TTC549 (cell line): ENCODE measurements around the gene ERFE.

Experiments
- FAIRE-seq: peaks from 2 replicates; lab custom pipeline; 2012; peaks lifted over from hg19 to GRCh38; lab: Jason Lieb, UNC

The ERFE gene

DNA sequence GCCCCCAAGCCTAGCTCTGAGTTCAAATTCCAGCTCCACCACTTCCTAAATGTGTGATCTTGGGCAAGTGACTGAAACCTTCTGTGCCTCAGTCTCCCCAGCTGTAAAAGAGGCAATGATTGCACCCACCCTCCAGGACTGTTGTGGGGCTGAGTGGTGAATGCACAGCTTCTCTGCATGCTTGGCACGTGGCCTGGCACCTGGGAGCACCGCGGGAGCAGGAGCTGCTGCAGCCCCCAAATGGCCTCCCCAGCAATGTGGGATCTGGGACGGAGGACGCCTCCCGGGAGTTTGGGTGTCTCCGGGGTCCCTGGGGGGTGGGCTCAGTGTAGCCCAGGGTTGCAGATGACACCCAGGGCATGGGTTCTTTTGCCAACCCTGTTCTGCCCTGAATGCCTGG, 18.7 kb upstream of the ERFE start:
- FAIRE-seq: no peak

DNA sequence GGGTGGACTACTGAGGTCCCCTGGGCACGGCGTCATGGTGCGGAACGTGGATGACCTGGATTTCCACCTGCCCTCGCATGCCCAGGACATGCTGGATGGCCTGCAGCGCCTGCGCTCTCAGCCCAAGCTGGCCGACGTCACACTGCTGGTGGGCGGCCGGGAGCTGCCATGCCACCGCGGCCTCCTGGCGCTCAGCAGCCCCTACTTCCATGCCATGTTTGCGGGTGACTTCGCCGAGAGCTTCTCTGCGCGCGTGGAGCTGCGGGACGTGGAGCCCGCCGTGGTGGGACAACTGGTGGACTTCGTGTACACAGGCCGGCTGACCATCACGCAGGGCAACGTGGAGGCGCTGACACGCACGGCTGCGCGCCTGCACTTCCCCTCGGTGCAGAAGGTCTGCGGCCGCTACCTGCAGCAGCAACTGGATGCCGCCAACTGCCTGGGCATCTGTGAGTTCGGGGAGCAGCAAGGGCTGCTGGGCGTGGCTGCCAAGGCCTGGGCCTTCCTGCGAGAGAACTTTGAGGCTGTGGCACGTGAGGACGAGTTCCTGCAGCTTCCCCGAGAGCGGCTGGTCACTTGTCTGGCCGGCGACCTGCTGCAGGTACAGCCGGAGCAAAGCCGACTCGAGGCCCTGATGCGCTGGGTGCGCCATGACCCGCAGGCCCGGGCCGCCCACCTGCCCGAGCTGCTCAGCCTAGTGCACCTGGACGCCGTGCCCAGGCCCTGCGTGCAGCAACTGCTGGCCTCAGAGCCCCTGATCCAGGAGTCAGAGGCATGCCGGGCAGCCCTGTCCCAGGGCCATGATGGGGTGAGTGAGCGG, 17.8 kb upstream of the ERFE start:
- FAIRE-seq: no peak

DNA sequence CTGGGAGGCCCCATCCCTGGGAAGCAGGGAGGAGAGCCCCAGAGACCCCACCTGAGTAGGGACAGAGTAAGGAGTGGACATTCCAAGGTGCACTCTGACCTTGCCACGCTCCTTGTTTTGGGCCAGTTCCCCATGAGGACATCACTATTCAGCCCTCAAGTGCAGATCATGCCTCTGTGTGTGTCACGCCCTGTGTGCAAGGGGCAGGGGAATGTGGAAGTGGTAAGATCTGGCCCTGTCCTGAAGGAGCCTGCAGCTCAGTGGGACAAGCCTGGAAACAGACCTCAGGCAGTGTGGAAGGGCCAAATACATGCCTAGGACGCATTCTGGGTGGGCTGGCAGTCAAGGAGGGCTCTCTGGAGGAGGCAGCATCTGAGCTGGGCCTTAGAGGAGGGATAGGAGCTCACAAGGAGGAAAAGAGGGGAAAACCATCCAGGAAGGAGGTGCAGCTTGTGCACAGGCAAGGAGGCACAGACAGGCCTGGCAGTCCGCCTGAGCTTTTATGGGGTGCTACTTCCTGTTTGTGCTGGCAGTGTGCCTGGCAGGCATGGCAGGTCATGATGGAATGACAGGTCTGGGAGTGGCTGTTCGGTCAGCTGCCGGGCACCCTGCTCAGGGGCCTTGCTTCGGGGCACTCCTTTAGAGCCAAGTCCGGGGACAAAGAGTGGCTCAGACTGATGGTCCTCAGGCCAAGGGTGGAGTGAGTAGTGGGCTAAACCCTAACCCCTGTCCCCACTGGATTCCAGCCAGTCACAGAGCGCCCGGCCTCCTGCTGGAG, 17.0 kb upstream of the ERFE start:
- FAIRE-seq: no peak

DNA sequence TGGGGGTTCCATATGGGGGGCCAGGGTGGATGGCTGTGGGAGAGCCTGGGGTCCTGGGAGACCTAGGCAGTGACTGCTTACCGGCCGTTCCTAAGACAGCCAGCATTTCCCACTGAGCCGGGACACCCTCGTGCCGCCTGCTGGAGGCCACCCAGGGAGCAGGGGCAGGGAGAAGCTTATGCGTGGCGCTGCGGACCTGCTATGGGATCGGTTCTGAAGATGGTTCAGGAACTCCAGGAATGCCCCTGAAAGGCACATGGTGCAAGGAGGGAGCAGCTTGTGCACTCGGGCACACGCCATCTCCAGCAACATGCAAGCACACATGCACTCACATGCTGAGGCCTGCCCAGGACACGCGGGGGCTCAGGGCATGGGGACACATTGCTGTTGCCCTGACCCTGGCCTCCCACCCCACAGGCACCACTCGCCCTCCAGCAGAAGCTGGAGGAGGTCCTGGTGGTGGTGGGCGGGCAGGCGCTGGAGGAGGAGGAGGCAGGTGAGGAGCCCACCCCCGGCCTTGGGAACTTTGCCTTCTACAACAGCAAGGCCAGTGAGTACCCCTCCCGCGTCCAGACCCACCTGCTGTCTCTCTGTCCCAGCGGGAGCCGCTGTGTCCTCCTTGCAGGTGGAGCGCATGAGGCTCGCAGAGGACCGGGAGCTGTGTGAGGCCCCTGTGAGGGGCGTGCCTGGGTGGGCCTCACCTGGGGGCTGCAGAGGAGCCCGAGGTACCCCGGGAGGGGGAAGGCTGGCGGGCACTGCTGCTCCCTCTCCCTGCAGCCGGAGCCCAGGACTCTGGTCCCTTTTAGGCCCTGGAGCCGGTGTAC, 16.2 kb upstream of the ERFE start:
- no peak for FAIRE-seq

DNA sequence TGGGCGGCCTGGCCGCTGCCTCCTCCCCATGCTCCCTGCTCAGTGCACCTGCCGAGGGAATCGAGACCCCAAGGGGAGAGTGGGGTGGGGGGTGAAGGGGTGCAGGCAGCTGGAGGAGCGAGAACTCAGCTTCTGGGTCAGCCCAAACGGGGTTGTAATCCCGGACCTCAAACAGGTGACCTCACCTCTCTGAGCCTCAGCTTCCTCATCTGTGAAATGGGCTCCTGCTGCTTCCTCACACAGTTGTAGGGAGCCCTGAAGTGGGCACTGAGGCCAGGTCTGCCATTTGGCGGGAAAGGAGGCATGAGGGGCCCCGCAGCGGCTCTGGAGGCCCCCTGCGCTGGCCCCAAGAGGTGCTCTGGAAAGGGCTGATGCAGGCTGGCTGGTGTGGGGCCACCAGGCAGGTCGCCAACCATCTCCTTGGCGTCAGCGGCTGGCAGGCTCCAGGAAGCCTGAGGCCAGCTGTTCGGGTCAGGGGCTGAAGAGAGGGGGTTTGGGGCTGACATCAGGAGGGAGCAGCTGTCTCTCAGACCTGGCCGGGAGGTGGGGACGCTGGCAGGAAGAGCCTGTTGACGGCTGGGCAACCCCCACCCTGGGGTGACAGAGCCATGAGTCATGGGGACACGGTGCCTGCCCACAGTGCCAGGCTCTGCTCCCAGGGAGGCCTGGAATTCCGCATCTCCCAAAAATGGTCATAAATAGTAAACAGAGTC, 15.4 kb upstream of the ERFE start:
- no peak for FAIRE-seq

DNA sequence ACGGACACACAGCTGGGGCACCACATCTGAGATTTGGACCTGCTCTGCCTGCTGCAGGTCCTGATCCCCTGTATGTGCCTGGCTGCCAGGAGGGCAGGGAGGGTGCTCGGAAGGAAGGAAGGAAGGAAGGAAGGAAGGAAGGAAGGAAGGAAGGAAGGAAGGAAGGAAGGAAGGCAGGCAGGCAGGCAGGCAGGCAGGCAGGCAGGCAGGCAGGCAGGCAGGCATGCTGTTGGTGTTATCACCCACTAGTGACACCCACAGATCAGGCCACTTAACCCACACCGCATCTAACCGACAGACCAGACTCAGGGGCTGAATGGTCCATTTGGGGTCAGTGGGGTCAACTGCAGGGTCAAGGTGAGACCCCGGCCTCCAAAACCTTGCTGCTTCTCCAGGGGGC, 14.5 kb upstream of the ERFE start:
- no peak for FAIRE-seq

DNA sequence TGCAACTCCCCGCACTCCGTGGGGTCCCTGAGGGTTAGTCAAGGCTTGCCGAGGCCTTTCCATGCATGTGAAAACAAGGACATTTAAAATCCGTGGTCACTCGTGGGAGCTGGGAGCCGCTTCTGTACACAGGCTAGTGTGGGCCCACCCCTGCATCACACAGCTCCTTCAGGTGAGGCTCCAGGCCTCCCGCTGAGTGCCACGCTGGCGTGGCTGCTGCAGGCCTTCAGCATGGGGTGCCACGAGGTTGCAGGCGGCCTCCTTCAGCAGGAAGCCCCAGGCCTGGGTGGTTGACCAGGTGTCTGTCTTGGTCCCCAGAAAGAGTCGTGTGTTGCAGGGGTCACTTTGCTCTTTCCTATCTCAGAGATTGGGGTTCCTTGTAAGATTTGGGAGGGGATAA, 13.7 kb upstream of the ERFE start:
- FAIRE-seq: no peak

DNA sequence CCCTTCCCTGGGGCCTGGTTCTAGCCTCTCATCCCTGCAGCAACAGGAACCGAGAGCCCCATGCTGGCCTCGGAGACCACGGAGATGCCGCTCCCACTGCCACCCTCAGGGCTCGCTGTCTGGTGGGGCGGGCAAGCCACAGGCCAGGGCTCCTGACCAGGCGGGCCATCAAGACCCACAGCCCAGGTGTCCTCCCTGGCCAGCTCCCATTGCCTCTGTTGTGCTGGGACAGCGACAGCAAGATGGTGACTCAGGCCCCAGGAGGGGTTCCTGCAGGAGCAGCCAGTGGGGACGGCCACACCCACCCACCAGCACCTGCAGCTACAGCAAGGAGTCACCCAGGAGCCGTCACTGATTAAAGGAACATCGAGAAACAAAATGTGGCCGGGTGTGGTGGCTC, 12.9 kb upstream of the ERFE start:
- FAIRE-seq: no peak

DNA sequence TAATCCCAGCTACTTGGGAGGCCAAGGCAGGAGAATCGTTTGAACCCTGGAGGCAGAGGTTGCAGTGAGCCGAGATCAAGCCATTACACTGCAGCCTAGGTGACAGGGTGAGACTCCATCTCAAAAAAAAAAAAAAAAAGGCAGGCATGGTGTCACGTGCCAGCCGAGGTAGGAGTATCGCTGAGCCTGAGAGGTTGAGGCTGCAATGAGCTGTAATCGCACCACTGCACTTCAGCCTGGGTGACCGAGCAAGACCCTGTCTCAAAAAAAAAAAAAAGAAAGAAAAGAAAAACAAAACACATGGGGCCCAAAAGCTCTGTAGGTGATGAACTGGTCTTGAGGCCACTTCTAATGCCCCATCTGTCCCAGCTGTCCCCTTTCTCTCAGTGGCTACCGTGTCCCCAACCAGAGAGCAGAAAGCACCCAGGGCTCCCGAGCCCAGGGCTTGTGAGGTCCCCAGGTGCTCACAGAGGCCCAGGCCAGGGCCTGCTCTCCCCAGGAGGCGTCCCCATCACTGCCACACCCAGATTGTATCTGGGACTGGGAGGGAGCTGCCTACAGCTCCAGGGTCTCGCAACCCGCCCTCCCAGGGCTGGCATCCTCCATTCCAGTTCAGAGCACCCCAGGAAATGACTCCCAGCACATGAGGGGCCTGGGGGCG, 11.8 kb upstream of the ERFE start:
- no peak for FAIRE-seq

DNA sequence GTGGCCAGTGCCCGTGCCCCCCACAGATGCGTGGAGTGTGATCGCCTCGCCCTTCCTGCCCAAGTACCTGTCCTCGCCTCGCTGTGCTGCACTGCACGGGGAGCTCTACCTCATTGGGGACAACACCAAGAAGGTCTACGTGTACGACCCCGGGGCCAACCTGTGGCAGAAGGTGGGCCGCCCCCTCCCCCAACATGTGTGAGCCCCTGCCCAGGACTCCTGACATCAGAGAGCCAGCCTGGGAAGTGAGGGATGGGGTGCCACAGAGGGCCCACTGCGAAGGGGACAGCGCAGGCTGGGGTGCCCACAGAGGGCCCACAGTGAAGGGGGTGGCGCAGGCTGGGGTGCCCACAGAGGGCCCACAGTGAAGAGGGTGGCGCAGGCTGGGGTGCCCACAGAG, 9.8 kb upstream of the ERFE start:
- FAIRE-seq: no peak

DNA sequence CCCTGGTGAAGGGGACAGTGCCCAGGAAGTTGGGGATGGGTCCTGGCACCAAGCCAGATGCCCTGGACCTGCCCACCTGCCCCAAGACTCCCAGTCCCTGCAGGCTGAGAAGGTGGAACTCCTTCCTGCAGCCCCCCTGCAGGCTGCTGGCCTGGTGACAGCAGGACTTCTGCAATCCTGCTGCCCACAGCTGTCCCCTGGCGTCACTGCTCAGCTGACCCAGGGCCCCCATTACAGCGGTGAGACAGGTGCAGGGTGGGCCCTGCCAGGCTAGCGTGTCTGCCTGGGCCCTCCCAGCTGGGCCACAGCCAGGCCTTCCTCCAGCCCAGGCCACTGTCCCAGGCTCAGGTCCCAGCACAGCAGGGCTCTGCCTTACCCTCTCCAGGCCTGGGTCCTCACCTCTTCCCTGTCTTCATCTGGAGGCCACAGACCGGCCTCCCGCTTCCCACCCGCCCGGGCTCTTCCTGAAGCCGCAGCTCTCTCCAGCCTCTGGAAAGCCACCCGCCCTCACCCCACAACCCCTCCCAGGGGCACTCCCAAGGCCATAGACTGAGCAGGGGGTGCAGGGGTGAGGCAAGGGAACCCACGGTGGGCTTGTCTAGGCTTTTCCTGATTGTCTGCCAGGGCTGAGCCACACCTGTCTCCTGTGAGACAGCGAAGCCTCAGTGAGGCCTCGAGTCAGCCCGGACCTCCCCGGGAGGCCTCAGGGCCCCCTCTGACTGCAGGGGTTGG, 8.8 kb upstream of the ERFE start:
- FAIRE-seq: no peak

DNA sequence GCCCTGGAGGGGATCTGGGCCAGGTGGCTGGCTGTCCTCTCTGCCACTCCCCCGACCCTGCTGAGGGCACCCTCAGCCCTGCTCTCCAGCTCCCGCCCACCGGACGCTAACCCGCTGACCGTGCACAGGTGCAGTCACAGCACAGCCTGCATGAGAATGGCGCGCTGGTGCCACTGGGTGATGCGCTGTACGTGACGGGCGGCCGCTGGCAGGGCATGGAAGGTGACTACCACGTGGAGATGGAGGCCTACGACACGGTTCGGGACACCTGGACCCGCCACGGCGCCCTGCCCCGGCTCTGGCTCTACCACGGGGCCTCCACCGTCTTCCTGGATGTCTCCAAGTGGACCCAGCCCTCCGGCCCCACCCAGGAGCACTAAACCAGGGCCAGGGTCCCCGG, 8.1 kb upstream of the ERFE start:
- FAIRE-seq: no peak

DNA sequence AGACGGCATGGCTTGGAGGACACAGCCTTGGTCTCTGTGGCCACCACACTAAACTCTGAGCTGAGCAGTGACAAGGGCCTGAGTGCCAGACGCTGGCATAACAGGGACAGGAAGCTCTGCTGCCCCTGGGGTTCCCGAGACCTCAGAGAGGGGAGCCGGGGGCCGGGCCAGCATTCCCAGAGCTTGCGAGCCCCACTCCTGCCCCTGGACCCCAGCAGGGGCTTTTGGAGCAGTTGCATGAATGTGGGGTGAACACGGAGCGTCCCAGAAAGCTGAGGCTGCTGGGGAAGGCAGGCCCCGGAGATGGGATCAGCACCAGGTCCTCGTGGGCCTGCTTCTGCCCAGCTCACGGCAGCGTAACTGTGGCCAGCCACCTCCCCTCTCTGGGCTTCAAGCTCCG, 7.6 kb upstream of the ERFE start:
- no peak for FAIRE-seq

DNA sequence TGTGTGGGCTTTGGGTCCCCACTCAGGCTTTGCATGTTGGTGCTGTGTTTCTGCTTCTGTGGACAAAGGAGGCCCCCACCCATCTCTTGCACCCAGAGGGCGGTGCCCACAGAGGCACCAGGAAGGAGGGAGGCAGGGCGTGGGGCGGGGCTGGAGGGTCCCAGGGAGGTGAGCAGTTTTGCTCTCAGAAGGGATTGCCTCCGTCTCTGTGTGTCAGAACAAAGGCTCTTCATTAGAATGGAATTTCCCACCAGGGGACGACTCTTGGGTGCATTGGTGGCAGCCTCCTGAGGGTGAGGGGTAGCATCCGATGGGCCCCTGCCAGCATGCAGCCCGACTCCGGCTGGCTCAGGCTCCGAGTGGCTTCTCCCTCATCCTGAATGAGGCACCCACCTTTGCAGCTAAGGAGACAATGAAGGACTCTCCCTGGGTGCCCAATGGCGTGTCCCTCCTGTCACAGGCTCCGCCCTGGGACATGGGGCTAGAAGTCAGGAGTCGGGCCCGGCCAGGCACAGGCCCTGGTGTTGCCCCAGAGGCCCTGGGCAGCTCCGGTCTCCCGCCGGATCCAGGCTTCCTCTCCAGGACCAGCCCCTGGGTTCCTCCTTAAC, 7.0 kb upstream of the ERFE start:
- FAIRE-seq: no peak

DNA sequence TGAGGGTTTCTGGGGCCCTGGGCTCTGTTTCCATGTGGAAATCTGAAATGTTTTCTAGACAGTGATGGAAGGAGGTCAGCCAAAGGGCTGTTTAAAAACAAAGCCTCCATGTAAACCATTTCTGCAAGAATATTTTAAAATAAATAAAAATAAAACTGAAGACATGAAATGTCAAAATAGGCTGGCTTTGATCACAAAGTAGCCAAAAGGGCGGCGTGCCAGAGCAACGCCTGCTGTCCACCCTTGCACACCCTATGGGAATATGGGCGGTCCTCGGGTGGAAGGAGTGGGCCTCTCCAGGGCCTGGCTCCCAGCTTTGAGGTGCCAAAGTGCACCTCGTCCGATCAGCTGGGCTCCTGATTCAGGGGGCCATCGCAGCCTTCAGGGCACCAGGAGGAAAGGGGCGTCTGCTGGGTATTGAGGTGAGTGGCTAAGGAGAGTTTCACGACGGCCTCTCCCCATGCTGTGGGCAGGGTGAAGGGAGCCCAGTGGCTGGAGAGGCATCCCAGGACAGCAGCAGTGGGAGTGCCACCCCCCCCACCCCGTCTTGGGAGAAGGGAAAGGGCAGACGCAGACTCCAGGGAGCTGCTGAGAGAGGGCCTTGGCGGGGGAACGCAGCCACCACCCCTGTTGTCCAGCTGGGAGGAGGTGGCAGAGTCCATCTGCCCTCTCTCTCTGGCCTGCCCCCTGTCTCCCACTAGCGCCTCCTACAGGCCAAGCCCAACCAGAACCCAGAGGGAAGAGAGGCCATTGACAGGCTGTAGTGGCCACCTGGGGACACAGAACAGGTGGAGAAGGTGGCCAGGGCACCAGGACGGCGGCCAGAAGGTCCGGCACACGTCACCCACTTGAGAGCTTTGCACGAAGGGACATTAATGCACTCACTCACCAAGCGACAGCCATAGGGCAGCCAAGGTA, 5.7 kb upstream of the ERFE start:
- no peak for FAIRE-seq

DNA sequence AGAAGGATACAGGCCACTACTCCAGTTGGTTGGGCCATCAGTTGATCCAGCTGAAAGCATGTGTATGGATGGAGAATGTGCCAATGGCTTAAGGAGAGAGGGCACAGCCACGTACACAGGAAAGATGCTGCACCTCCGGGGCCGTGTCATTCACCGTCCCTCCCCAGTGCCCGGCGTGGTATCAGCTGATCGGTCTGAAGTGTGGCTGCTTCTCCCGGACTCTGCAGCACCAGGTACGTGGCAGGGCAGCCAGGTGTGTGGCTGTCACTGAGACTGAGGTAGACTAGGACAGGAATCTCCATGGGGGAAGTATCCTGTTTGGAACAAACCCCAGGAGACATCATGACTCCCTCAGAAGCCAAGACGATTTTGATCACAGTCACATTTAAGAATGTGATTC, 4.2 kb upstream of the ERFE start:
- no peak for FAIRE-seq

DNA sequence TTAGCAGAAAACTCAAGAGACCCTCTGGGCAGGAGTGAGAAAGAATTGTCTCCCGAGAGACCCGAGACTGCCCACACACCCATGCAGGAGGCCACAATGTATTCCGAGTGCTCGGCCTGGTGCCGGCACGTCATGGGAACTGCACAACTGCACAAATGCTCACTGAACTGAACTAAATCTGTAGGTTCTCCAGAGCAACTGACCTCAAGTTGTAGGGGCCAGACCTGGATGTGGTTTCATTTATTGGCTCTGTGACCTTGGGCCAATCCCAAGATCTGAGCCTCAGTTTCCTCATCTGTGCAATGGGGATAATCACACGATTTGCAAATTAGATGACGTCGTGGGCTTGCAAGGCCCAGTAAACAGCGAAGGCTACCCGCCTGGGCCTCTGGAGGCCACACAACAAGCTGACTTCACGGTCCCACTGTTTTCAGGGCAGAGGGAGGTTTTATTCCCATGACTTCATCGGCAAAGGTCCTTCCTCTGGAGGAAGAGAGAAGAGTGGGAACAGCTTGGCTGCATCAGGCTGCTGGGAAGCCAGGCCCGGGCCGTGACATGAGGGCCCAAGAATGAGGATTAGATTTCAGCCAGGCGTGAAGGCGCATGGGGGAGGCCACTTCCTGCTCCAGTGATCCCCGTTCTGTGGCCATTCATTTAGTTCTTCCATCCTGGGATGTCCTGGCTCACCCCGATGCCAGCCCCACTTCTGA, 3.6 kb upstream of the ERFE start:
- FAIRE-seq: no peak

DNA sequence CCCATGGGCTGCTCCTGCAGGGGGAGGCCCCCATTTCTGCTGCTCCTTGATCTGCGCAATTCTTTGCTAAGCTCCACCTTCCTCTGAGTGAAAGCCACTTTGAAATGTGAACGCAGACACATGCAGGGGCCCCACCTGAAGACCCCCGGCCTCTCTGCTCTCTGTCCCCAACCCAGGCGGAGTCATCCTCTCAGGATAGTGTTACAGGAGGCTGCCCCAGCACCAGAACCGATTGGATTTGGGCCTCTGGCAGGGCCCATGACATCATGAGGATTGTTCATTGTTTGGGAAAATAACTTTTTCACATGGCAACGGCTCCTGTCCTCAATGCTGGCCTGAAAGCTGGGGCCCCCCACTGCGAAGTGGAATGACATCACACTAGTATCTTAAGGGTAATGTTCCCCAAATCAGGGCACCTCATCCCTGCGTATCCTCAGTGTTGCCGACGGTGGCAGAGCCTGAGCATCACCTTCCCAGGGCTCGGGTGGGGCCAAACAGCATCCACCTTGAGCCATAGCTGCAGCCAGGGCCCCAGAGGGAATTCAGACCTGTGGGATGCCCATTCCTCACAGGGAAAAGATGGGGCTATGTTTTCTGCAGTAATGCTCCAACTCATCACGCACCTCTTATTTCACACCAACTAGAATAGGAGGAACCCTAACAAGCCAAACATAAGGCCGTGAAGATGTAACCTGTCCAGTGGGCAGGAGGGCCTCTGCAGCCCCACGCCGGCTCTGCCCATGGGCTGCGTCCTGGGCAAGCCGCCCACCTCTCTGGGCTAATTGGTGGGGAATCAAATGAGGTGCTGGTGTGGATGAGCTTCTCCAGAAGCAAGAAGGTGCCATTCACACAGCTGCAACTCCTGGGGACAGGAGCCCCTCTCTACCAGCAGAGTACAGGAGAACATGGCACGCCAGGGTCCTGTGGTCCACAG, 2.7 kb upstream of the ERFE start:
- no peak for FAIRE-seq
